Body of pancreas (tissue), 4 donors: ENCODE data around the gene RAD51B. TPM values are rescaled to one million over a fixed set of nuclear protein-coding genes. Genes with fewer than 3 reads are reported as not detected.

Source experiments
- ATAC-seq: fragments of 150-250 bp; one replicate; pipeline ENCODE4 v1.9.1; 2016
- DNase-seq, 4 donors: peaks; one replicate each; pipeline ENCODE4 v3.0.0-alpha.2; 2019
- H3K27ac ChIP-seq, 4 donors: fragments of 200-600 bp; sonication (generic); 1 replicate in 3 of 4; 2 replicates in 1 of 4; pipeline versions ENCODE4 v1.5.1 to v1.6.1; 2016 to 2019; ENCODE audit warnings: mild to moderate bottlenecking in 1 of 4, mixed read lengths in 1 of 4, moderate library complexity in 1 of 4
- H3K27me3 ChIP-seq, 2 donors: fragments of 200-600 bp; sonication (generic); one replicate each; pipeline ENCODE4 v1.6.0; 2016; ENCODE audit warnings: mild to moderate bottlenecking in 1 of 2
- H3K36me3 ChIP-seq, 2 donors: fragments of 200-600 bp; sonication (generic); replicated peaks in 1 of 2; 2 replicates each; pipeline ENCODE4 v1.5.1; 2016; ENCODE audit warnings: low read depth in 2 of 2; ENCODE audit not compliant: insufficient read depth in 1 of 2
- H3K4me1 ChIP-seq: fragments of 200-600 bp; sonication (generic); one replicate; pipeline ENCODE4 v1.6.0; 2016
- H3K4me3 ChIP-seq, 2 donors: fragments of 200-600 bp; sonication (generic); 1 replicate in 1 of 2; 2 replicates in 1 of 2; pipeline ENCODE4 v1.5.1; 2016 to 2019
- H3K9me3 ChIP-seq, 3 donors: fragments of 200-600 bp; sonication (generic); 1 replicate in 2 of 3; 2 replicates in 1 of 3; pipeline ENCODE4 v1.5.1; 2016
- POLR2A ChIP-seq, 3 donors: fragments of 450-650 bp; IDR thresholded peaks; one replicate each; pipeline ENCODE4 v1.6.1; 2016; ENCODE audit warnings: antibody characterized with exemption in 3 of 3, mild to moderate bottlenecking in 2 of 3
- WGBS, 2 donors: methylation state at CpG; one replicate each; pipeline ENCODE4 v1.1.5; 2017; 5-methylcytosine and 5-hydroxymethylcytosine counted together
- intact Hi-C: fragments of 100-400 bp; cut with DNase I; formaldehyde crosslinking; loops from one replicate; pipeline ENCODE4 v1.15.1; 2023
- total RNA-seq, 2 donors: library from RNA; depleted of rRNA; stranded (reverse); fragments of >200 nt; gene quantifications; one replicate each; pipeline ENCODE4 v1.1.0, GENCODE V29; 2016
- TF ChIP-seq, protein P1 (sequence below), 7 experiments: fragments of 450-650 bp in 4 of 7; fragments of 200-600 bp in 3 of 7; sonication (generic) in 3 of 7; IDR thresholded peaks; one replicate each; pipeline ENCODE4 v1.5.1; 2016 to 2019; ENCODE audit warnings: antibody characterized with exemption in 7 of 7

RAD51B gene
- total RNA-seq, 2 donors from 2014 or later: 12.2 to 29.6 TPM

DNA sequence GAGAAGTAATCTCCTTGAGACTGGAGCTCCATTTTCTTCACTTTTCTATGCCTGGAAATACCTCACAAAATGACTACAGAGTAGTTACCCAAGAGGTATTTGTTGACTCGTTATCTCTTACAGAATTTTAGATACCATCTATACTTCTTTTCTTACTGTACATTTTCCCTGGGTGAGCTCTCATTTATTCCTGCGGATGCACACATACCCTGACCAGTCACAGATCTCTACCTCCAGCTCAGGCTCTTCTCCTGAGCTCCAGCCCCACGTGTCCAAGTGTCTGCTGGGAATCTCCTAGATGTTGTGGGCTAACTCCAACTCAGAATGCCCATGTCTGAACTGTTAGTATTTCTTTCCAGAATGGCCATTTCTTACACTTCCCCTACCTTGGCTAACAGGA lies 403.1 kb downstream of the RAD51B start:
- peaks cover 8% of the 10 kb centered on the region for H3K4me1 ChIP-seq
- intact Hi-C loops: no loop called here
- DNase-seq: no peak
- H3K27ac ChIP-seq: no peak overlapping the region
- ATAC-seq: no peak
- TF ChIP-seq, protein P1, sequence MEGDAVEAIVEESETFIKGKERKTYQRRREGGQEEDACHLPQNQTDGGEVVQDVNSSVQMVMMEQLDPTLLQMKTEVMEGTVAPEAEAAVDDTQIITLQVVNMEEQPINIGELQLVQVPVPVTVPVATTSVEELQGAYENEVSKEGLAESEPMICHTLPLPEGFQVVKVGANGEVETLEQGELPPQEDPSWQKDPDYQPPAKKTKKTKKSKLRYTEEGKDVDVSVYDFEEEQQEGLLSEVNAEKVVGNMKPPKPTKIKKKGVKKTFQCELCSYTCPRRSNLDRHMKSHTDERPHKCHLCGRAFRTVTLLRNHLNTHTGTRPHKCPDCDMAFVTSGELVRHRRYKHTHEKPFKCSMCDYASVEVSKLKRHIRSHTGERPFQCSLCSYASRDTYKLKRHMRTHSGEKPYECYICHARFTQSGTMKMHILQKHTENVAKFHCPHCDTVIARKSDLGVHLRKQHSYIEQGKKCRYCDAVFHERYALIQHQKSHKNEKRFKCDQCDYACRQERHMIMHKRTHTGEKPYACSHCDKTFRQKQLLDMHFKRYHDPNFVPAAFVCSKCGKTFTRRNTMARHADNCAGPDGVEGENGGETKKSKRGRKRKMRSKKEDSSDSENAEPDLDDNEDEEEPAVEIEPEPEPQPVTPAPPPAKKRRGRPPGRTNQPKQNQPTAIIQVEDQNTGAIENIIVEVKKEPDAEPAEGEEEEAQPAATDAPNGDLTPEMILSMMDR (IDR thresholded peaks at IDR 0.05): no peak
- no peak for TF ChIP-seq POLR2A (IDR thresholded peaks at IDR 0.05)
- WGBS, 2 donors: 90 to 95% methylated on average over 3 of the region's 3 CpGs
- H3K36me3 ChIP-seq: no peaks in the 10 kb centered on the region
- no peaks in the 10 kb centered on the region for H3K9me3 ChIP-seq
- H3K4me3 ChIP-seq: no peak overlapping the region
- no peaks in the 10 kb centered on the region for H3K27me3 ChIP-seq

DNA sequence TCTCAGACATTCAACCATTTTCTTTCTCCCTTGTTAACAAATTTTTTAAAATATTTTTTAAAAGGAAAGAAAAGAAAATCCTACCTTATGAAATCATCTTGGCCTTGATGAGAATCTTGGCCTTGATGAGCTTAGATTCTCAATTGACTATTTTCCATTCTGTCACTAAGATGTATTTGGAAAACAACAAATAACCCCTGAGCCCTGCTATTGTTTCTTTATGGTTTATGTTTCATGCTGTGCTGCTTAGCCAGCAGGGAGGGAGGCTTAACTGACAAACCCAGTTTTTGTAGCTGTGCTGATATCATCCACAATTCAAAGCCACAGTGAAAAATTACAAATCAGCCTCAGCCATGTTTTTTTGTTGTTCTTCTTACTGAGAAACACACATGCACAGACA lies 404.1 kb downstream of the RAD51B start:
- intact Hi-C loops: no loop called here
- TF ChIP-seq, protein P1 (IDR thresholded peaks at IDR 0.05): no peak
- TF ChIP-seq POLR2A (IDR thresholded peaks at IDR 0.05): no peak
- Histone ChIP-seq H3K36me3 (no peaks in the 10 kb centered on the region), H3K4me1 (no peaks in the 10 kb centered on the region), H3K27ac (no peak overlapping the region), H3K4me3 (no peak overlapping the region), H3K27me3 (no peaks in the 10 kb centered on the region), H3K9me3 (no peaks in the 10 kb centered on the region)
- ATAC-seq: no peak
- DNase-seq: no peak

DNA sequence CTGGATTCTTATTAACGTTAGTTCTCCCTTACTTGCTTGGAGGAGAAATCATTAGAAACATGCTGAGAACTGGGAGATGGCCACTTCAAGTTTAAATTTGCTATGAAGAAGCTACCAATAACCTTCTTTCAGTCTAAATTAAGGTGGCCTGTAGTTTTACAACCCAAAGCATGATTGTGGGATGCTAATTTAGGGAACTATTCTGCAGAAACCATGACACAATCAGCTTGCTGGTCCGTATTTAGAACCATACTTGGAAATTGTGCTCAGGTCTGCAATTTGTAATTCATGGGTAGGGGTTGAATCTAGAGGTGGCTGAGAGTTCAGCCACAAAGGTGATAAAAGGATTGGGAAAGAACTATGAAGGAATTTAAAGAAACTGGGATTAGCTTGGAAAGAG lies 405.7 kb downstream of the RAD51B start:
- H3K27ac ChIP-seq: no peak overlapping the region
- peaks cover 10% of the 10 kb centered on the region for H3K4me1 ChIP-seq
- no peak overlapping the region for H3K4me3 ChIP-seq
- TF ChIP-seq, protein P1 (IDR thresholded peaks at IDR 0.05): no peak
- TF ChIP-seq POLR2A (IDR thresholded peaks at IDR 0.05): no peak
- no peaks in the 10 kb centered on the region for H3K9me3 ChIP-seq
- intact Hi-C loops: no loop called here
- ATAC-seq (no peak), DNase-seq (no peak)
- WGBS, 2 donors: 60 to 67% methylated on average over 2 of the region's 2 CpGs
- no peaks in the 10 kb centered on the region for H3K36me3 ChIP-seq
- H3K27me3 ChIP-seq: no peaks in the 10 kb centered on the region

DNA sequence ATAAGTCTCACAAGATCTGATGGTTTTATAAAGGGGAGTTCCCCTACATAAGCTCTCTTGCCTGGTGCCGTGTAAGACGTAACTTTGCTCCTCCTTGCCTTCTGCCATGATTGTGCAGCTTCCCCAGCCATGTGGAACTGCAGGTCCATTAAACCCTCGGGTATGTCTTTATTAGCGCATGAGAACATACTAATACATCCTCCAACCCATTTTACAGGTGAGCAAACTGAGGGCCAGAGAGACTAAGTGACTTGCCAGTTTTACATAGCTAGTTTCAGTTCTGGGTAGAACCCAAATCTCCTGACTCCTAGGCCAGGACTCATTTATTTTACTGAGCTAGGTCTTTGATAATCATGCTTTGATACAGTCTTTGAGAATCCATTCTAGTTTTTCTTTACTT lies 406.9 kb downstream of the RAD51B start:
- whole genome bisulfite sequencing, 2 donors: 97 to 98% methylated on average over 4 of the region's 4 CpGs
- intact Hi-C loops: no loop called here

DNA sequence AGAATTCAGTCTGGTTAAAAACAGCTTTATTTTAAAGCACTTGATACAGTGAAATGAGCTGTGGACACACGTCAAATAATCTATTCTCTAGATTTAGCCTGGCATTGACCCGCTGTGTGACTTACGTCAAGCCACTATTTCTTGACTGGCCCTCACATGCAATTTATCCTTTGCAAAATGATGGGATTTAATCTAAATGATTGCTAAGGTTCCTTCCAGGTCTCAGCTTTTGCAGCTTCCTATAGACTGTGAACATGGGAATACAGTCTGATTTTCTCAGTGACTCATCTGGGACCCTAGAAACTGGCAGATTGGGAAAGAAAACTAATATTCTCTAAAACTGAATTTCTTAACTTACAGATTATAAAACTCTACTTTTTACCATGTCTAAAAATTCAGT lies 409.1 kb downstream of the RAD51B start:
- H3K4me3 ChIP-seq: no peak overlapping the region
- no peak for DNase-seq
- intact Hi-C loops: no loop called here
- no peak for TF ChIP-seq POLR2A (IDR thresholded peaks at IDR 0.05)
- TF ChIP-seq, protein P1 (IDR thresholded peaks at IDR 0.05): no peak
- WGBS, 2 donors: 75 to 83% methylated on average over 3 of the region's 3 CpGs
- H3K27me3 ChIP-seq: no peaks in the 10 kb centered on the region
- H3K27ac ChIP-seq: no peak overlapping the region
- H3K9me3 ChIP-seq: no peaks in the 10 kb centered on the region
- peaks cover 42% of the 10 kb centered on the region for H3K4me1 ChIP-seq
- no peak for ATAC-seq
- no peaks in the 10 kb centered on the region for H3K36me3 ChIP-seq

More for the DNA sequence above, 406.9 kb downstream of the RAD51B start:
- Histone ChIP-seq H3K9me3 (no peaks in the 10 kb centered on the region), H3K4me3 (no peak overlapping the region), H3K4me1 (peaks cover 23% of the 10 kb centered on the region), H3K27ac (no peak overlapping the region), H3K27me3 (no peaks in the 10 kb centered on the region), H3K36me3 (no peaks in the 10 kb centered on the region)
- ATAC-seq (no peak), DNase-seq (no peak)
- TF ChIP-seq POLR2A (IDR thresholded peaks at IDR 0.05): no peak
- TF ChIP-seq, protein P1 (IDR thresholded peaks at IDR 0.05): no peak
